HEK293T (cell line): ENCODE results near the gene BUD23.

Source experiments
- FOXA1 ChIP-seq: fragments of 450-650 bp; IDR thresholded peaks from 2 replicates; pipeline ENCODE4 v1.6.1; 2016; ENCODE audit warnings: mild to moderate bottlenecking
- SP1 ChIP-seq: fragments of 450-650 bp; IDR thresholded peaks from 2 replicates; pipeline ENCODE4 v1.6.1; 2017

- TF ChIP-seq SP1 = no peak
- TF ChIP-seq FOXA1 = no peak
Measured at GRCh38 chr7:73646785-73647724, 36.3 kb upstream of the BUD23 start.
